Testis (tissue), 2 donors: ENCODE measurements around the gene TNFRSF13B.
"Not testable (repeated sequence)": the region's sequence is repeated elsewhere in the genome, so short reads cannot be mapped to it uniquely, and the experiment has no call there.

ENCODE experiments used
- POLR2A ChIP-seq: fragments of 450-650 bp; IDR thresholded peaks from one replicate; pipeline ENCODE4 v1.6.1; 2017; ENCODE audit warnings: antibody characterized with exemption, mild to moderate bottlenecking, moderate library complexity
- TF ChIP-seq, protein P1 (sequence below), 3 experiments: fragments of 450-650 bp in 2 of 3; fragments of 200-600 bp in 1 of 3; sonication (generic) in 1 of 3; IDR thresholded peaks; one replicate each; pipeline ENCODE4 v1.5.1; 2016 to 2019; ENCODE audit warnings: antibody characterized with exemption in 3 of 3, mild to moderate bottlenecking in 2 of 3, moderate library complexity in 1 of 3

DNA sequence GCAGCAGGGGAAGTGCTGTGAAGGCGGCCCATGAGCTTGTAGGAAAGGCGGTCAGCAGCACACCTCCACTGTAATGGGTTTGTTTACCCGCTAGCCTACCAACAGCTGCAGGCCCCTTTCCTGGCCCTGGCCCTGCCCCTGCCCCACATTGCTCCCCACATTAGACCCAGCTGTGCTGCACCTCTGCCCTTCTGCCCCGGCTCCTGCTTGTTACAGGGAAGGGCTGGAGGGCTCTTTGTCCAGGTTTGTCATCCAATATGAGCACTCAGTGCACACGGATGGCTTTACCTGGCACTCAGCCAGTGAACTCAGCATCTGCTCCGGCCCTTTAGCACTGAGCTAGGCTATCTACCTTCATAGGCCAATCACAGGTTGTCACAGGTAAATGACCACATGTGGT lies 36.0 kb upstream of the TNFRSF13B start:
- TF ChIP-seq, protein P1, sequence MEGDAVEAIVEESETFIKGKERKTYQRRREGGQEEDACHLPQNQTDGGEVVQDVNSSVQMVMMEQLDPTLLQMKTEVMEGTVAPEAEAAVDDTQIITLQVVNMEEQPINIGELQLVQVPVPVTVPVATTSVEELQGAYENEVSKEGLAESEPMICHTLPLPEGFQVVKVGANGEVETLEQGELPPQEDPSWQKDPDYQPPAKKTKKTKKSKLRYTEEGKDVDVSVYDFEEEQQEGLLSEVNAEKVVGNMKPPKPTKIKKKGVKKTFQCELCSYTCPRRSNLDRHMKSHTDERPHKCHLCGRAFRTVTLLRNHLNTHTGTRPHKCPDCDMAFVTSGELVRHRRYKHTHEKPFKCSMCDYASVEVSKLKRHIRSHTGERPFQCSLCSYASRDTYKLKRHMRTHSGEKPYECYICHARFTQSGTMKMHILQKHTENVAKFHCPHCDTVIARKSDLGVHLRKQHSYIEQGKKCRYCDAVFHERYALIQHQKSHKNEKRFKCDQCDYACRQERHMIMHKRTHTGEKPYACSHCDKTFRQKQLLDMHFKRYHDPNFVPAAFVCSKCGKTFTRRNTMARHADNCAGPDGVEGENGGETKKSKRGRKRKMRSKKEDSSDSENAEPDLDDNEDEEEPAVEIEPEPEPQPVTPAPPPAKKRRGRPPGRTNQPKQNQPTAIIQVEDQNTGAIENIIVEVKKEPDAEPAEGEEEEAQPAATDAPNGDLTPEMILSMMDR (IDR thresholded peaks at IDR 0.05), result not testable (repeated sequence)
- not testable (repeated sequence) for TF ChIP-seq POLR2A
